ENCODE results near the gene ZMIZ1.

GRCh38 chr10:79289801-79290200 is 221.0 kb downstream of the ZMIZ1 start:
- TF ChIP-seq CTCF (IDR thresholded peaks at IDR 0.05) (no peak), POLR2AphosphoS5 (IDR thresholded peaks at IDR 0.05) (no peak), EP300 (IDR thresholded peaks at IDR 0.05) (no peak), POLR2A (IDR thresholded peaks at IDR 0.05) (no peak)

Data from suprapubic skin (tissue), 4 donors.